Small intestine (tissue), 7 donors: Measurements from ENCODE around the gene FRMPD4. TPM values are rescaled to one million over a fixed set of nuclear protein-coding genes. Genes with fewer than 3 reads are reported as not detected.

ENCODE experiments used
- DNase-seq, 2 donors: peaks; one replicate each; pipeline versions ENCODE4 v3.0.0 to v3.0.0-alpha.2; 2013
- FAIRE-seq: peaks from 2 replicates; lab custom pipeline; 2012; peaks lifted over from hg19 to GRCh38; lab: Jason Lieb, UNC
- H3K27ac ChIP-seq, 3 donors: one replicate each; pipeline ENCODE4 v1.5.1; 2013; ENCODE audit warnings: low read length in 2 of 3, mild to moderate bottlenecking in 2 of 3, control low read depth in 1 of 3, inconsistent platforms in 1 of 3, low read depth in 1 of 3, moderate library complexity in 1 of 3
- H3K27me3 ChIP-seq, 3 donors: one replicate each; pipeline ENCODE4 v1.6.1; 2013; ENCODE audit warnings: low read length in 3 of 3, inconsistent platforms in 1 of 3; ENCODE audit not compliant: control insufficient read depth in 3 of 3, insufficient read depth in 3 of 3
- H3K36me3 ChIP-seq, 3 donors: one replicate each; pipeline ENCODE4 v1.6.1; 2013; ENCODE audit warnings: low read length in 3 of 3, inconsistent platforms in 1 of 3, low read depth in 1 of 3, mild to moderate bottlenecking in 1 of 3, moderate library complexity in 1 of 3; ENCODE audit not compliant: control insufficient read depth in 3 of 3, insufficient read depth in 2 of 3
- H3K4me1 ChIP-seq, 3 donors: one replicate each; pipeline ENCODE4 v1.6.1; 2013; ENCODE audit warnings: low read length in 2 of 3, inconsistent platforms in 1 of 3, low read depth in 1 of 3, mild to moderate bottlenecking in 1 of 3, moderate library complexity in 1 of 3; ENCODE audit not compliant: control insufficient read depth in 3 of 3, insufficient read depth in 2 of 3
- H3K4me3 ChIP-seq, 3 donors: one replicate each; pipeline ENCODE4 v1.5.1; 2013; ENCODE audit warnings: low read length in 3 of 3, control low read depth in 1 of 3, inconsistent platforms in 1 of 3, low read depth in 1 of 3, mild to moderate bottlenecking in 1 of 3, moderate library complexity in 1 of 3
- H3K9me3 ChIP-seq, 2 donors: one replicate each; pipeline ENCODE4 v1.6.1; 2013; ENCODE audit warnings: low read depth in 1 of 2, low read length in 1 of 2; ENCODE audit not compliant: control insufficient read depth in 2 of 2, insufficient read depth in 1 of 2
- WGBS, 3 donors: extraction: QIAGEN DNeasy Blood & Tissue Kit; methylation state at CpG; one replicate each; pipeline ENCODE4 v1.1.7; 2013; 5-methylcytosine and 5-hydroxymethylcytosine counted together
- polyA plus RNA-seq, 4 donors: library from polyadenylated mRNA; stranded (reverse) in 3 of 4; unstranded in 1 of 4; fragments of 200-250 nt in 3 of 4; fragments of 120-200 nt in 1 of 4; gene quantifications; one replicate each; pipeline versions ENCODE4 v1.2.1 to v1.2.3, GENCODE V29; 2013
- donor health status: healthy with polysubstance abuse.
- donor health status: control.
- donor health status: control.
- donor health status: Bipolar disorder and iron deficiency.
- donor health status: healthy.

FRMPD4 gene
- polyA plus RNA-seq, 4 donors: 0.04 to 0.21 TPM; not detected in 2

GRCh38 chrX:12292996-12293765 is 154.9 kb downstream of the FRMPD4 start:
- no peak overlapping the region for H3K4me3 ChIP-seq

GRCh38 chrX:12297353-12297752 is 159.1 kb downstream of the FRMPD4 start:
- Histone ChIP-seq H3K27ac (no peak overlapping the region), H3K4me1 (no peaks in the 10 kb centered on the region), H3K4me3 (no peak overlapping the region), H3K9me3 (no peaks in the 10 kb centered on the region), H3K36me3 (no peaks in the 10 kb centered on the region), H3K27me3 (no peaks in the 10 kb centered on the region)
- DNase-seq (no peak), FAIRE-seq (no peak)
- WGBS, 3 donors: 75 to 86% (median 79%) methylated on average over 4 of the region's 4 CpGs

More at GRCh38 chrX:12292996-12293765, 154.9 kb downstream of the FRMPD4 start:
- no peak overlapping the region for H3K27ac ChIP-seq
- 82 to 86% (median 82%) methylated on average over 7 of the region's 7 CpGs for WGBS, 3 donors
- H3K36me3 ChIP-seq: no peaks in the 10 kb centered on the region
- H3K9me3 ChIP-seq: no peaks in the 10 kb centered on the region
- no peaks in the 10 kb centered on the region for H3K4me1 ChIP-seq
- no peak for FAIRE-seq
- no peaks in the 10 kb centered on the region for H3K27me3 ChIP-seq
- DNase-seq: no peak

- WGBS, 3 donors: 92 to 98% (median 96%) methylated on average over 3 of the region's 3 CpGs
- H3K4me3 ChIP-seq: no peak overlapping the region
- no peaks in the 10 kb centered on the region for H3K4me1 ChIP-seq
- no peaks in the 10 kb centered on the region for H3K9me3 ChIP-seq
- no peaks in the 10 kb centered on the region for H3K27me3 ChIP-seq
- DNase-seq: no peak
- no peak overlapping the region for H3K27ac ChIP-seq
- no peaks in the 10 kb centered on the region for H3K36me3 ChIP-seq
- FAIRE-seq: no peak
Measured at GRCh38 chrX:12301288-12301687, 163.0 kb downstream of the FRMPD4 start.

- no peaks in the 10 kb centered on the region for H3K27me3 ChIP-seq
- WGBS, 3 donors: 29 to 36% (median 32%) methylated on average over 2 of the region's 2 CpGs
- H3K9me3 ChIP-seq: no peaks in the 10 kb centered on the region
- H3K36me3 ChIP-seq: no peaks in the 10 kb centered on the region
- no peak overlapping the region for H3K4me3 ChIP-seq
- FAIRE-seq (no peak), DNase-seq (no peak)
- H3K27ac ChIP-seq: no peak overlapping the region
- H3K4me1 ChIP-seq: no peaks in the 10 kb centered on the region
Measured at GRCh38 chrX:12304261-12304660, 166.0 kb downstream of the FRMPD4 start.

GRCh38 chrX:12307961-12308360 is 169.7 kb downstream of the FRMPD4 start:
- FAIRE-seq: no peak
- no peaks in the 10 kb centered on the region for H3K36me3 ChIP-seq
- no peaks in the 10 kb centered on the region for H3K9me3 ChIP-seq
- H3K27ac ChIP-seq: no peak overlapping the region
- H3K4me1 ChIP-seq: no peaks in the 10 kb centered on the region
- 44 to 75% (median 61%) methylated on average over 2 of the region's 2 CpGs for WGBS, 3 donors
- DNase-seq: no peak
- no peak overlapping the region for H3K4me3 ChIP-seq
- H3K27me3 ChIP-seq: no peaks in the 10 kb centered on the region

- Histone ChIP-seq H3K27ac (no peak overlapping the region), H3K27me3 (no peaks in the 10 kb centered on the region), H3K4me1 (no peaks in the 10 kb centered on the region), H3K9me3 (no peaks in the 10 kb centered on the region), H3K4me3 (no peak overlapping the region), H3K36me3 (no peaks in the 10 kb centered on the region)
- 29 to 58% (median 33%) methylated on average over 4 of the region's 4 CpGs for WGBS, 3 donors
- DNase-seq (peak in 1 of 2 donors; percentile 1), FAIRE-seq (no peak)
Measured at GRCh38 chrX:12308420-12308819, 170.1 kb downstream of the FRMPD4 start.

- FAIRE-seq (no peak), DNase-seq (no peak)
- no peaks in the 10 kb centered on the region for H3K27me3 ChIP-seq
- H3K27ac ChIP-seq: no peak overlapping the region
- H3K4me1 ChIP-seq: no peaks in the 10 kb centered on the region
- H3K9me3 ChIP-seq: no peaks in the 10 kb centered on the region
- WGBS, 3 donors: 33 to 64% (median 36%) methylated on average over 5 of the region's 5 CpGs
- H3K4me3 ChIP-seq: no peak overlapping the region
- H3K36me3 ChIP-seq: no peaks in the 10 kb centered on the region
Measured at GRCh38 chrX:12309040-12309743, 170.9 kb downstream of the FRMPD4 start.

GRCh38 chrX:12309744-12310076 is 171.4 kb downstream of the FRMPD4 start:
- 32 to 53% (median 48%) methylated on average over 6 of the region's 6 CpGs for WGBS, 3 donors
- DNase-seq: no peak

More at GRCh38 chrX:12309744-12310076, 171.4 kb downstream of the FRMPD4 start:
- Histone ChIP-seq H3K27ac (no peak overlapping the region), H3K9me3 (no peaks in the 10 kb centered on the region), H3K27me3 (no peaks in the 10 kb centered on the region), H3K36me3 (no peaks in the 10 kb centered on the region), H3K4me3 (no peak overlapping the region), H3K4me1 (no peaks in the 10 kb centered on the region)
- FAIRE-seq: no peak
